ENCODE results near the gene C2CD2.
"Not testable (repeated sequence)": the region's sequence is repeated elsewhere in the genome, so short reads cannot be mapped to it uniquely, and the experiment has no call there.

The C2CD2 gene

DNA sequence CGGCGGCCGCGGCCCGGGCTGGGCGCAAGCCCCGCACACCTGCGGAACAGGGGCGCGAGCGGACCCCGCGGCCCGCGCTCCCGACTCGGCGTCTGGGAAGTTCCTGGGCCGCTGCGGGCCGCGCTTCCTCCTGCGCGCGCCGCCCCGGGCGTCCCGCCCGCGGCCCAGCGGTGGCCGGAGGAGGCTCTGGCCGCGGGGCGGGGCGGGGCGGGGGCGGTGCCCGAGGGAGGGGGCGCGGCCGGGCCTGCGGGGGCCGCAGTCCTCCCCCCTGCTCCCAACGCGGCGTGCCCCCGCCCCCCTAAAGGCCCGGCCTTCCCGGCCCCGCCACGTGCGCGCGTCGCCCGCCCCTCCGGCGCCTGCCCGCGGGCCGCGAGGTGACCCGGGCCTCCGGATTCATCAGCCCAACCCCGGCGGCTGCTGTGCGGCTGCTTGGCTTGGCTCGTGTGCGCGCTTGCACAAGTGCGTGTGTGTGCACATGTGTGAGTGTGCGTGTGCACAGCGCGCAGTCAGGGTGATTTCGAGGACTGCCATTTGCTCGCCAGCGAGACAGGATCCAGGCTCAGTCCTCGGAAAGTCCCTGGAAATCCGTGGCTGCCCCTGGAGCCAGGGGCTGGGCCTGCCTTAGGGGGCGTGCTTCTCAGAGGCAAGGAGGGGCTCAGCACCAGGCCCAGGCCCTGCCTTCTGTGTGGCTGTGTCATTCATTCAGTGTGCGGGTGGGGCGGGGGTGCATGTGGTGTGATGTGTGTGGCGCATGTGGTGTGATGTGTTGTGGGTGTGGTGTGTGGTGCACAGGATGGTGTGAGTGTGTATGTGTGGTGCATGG lies at the start of gene C2CD2:
C2CD2 (minus strand) TSS at position 188 of the 823 bp plus-strand sequence. CDS start 370 bp downstream, outside the sequence.
- peak; percentile 62 for DNase-seq (ENCODE audit: low spot score)

DNA sequence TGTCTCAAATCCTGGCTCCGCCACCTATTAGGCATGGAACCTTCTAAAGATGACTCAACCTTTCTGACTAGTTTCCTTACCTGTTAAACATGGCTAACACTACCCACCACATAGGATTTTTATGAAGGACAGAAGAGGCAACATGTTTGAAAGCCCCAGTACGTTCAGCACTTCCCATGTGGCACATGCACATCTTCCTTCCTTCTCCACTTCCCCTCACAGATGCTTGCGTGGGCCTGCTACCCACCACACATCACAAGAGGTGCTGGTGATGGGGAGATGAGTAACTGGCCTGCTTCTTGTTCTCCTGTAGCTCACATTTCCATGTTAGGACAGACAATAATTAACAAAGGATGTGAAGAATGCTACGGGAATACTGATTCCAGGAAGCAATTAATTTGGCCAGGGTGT lies 49.2 kb upstream of the C2CD2 start:
- peak; percentile 65 for DNase-seq (ENCODE audit: low spot score)

DNA sequence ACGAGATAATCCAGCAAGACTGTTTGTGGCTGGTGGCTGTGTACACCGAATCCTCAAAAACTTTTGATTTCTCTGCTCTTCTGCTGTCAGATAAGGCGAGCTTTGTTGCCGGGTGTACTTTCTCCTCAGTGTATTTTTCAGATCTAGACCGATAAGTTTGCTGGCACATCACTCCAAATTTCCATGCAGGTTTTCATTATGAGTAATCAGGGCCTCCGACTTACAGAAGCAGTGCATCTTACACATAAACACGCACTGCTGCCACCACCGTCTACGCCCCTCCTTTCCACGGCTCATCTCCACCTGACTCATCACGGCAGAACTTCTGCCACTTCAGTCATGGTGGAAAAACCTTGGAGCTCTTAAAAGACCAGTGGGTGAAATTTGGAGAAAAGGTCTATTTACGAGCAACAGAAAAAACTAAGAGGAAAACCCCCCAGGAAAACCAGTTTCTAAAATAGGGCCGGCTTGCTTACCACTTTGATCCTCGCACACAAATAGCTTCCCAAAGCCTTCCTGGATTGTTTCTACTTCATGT lies 48.7 kb upstream of the C2CD2 start:
- DNase-seq (ENCODE audit: low spot score), result peak; percentile 53

GRCh38 chr21:42001781-42002180 lies 48.0 kb upstream of the C2CD2 start:
- no peak for DNase-seq (ENCODE audit: low spot score)

GRCh38 chr21:42000908-42001307 lies 47.1 kb upstream of the C2CD2 start:
- no peak for DNase-seq (ENCODE audit: low spot score)

DNA sequence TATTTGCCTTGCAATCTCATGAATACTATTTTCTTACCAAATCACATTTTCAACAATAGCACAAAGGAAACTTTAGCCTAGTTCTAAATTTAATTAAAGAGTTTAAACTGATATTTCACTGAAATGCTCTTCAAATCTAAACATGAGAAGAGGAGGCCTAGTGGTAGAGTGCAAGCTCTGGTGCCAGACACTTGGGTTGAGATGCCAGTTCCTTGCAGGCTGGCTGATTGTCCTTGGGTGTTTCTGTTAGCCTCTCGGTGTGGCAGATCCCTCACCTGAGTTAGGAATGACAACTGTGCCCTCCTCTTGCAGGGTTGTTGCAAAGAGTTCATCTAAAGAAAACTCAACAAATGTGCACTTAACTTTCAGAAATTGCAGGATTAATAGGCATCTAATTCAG lies 43.8 kb upstream of the C2CD2 start:
- DNase-seq (ENCODE audit: low spot score), result no peak

DNA sequence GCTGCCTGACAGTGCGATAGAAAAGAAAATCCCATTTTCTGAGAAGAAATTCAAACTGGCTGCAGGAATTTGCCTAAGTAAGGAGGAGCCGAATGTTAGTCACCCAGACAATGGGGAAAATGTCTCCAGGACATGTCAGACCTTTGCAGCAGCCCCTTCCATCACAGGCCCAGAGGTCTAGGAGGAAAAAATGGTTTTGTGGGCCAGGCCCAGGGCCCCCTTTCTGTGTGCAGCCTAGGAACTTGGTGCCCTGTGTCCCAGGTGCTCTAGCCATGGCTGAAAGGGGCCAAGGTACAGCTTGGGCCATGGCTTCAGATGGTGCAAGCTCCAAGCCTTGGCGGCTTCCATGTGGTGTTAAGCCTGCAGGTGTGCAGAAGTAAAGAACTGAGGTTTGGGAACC lies 41.8 kb upstream of the C2CD2 start:
- no peak for DNase-seq (ENCODE audit: low spot score)

DNA sequence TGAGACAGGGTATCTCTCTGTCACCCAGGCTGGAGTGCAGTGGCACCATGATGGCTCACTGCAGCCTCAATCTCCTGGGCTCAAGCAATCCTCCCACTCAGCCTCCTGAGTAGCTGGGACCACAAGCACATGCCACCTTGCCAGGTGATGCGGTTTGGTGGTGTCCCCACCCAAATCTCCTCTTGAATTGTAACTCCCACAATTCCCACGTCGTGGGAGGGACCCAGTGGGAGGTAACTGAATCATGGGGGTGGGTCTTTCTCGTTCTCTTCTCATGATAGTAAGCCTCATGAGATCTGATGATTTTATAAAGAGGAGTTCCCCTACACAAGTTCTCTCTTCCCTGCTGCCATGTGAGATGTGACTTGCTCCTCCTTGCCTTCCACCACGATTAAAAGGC lies 40.8 kb upstream of the C2CD2 start:
- DNase-seq (ENCODE audit: low spot score), result not testable (repeated sequence)

DNA sequence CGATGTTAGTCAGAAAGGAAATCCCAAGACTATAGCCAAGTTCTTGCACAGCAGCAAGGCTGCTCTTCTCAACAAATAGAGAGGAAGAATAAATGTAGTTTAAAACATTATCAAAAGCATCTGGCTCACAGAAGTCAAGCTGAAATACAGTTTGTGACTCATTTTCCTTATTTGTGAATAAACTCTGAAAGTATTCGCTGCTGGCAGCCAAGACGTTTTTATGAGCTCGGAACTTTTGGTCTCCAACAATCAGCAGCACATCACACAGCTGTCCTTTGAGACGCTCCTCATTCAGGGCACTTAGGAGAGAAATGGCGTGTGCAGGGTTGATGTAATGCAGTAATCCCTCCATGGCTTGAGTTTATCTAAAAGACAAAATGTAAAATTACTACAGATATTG lies 39.9 kb upstream of the C2CD2 start:
- no peak for DNase-seq (ENCODE audit: low spot score)

DNA sequence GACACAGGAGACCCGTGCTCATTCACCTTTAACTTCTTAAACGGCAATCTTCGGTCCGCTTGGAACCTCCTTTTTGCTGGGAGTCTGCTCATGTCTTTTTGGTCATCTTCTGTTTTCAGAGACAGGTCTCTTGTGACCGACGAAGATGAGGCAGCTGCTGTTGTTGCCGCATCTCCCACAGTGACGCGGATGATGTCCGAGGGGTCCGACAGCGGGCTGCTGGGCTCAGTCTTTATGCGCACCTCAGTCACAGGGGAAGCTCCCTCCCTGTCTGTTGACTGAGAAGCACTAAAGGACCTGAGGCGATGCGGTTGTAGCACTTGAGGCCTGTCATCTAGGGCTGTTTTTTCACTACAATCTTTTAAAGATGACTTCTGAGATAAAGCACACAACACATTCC lies 38.8 kb upstream of the C2CD2 start:
- DNase-seq (ENCODE audit: low spot score), result no peak

- no peak for DNase-seq (ENCODE audit: low spot score)
These were observed 37.8 kb upstream of the C2CD2 start for GRCh38 chr21:41991659-41992058.

GRCh38 chr21:41989698-41990097 lies 35.9 kb upstream of the C2CD2 start:
- DNase-seq (ENCODE audit: low spot score), result no peak

GRCh38 chr21:41987310-41987709 lies 33.5 kb upstream of the C2CD2 start:
- DNase-seq (ENCODE audit: low spot score), result no peak

DNA sequence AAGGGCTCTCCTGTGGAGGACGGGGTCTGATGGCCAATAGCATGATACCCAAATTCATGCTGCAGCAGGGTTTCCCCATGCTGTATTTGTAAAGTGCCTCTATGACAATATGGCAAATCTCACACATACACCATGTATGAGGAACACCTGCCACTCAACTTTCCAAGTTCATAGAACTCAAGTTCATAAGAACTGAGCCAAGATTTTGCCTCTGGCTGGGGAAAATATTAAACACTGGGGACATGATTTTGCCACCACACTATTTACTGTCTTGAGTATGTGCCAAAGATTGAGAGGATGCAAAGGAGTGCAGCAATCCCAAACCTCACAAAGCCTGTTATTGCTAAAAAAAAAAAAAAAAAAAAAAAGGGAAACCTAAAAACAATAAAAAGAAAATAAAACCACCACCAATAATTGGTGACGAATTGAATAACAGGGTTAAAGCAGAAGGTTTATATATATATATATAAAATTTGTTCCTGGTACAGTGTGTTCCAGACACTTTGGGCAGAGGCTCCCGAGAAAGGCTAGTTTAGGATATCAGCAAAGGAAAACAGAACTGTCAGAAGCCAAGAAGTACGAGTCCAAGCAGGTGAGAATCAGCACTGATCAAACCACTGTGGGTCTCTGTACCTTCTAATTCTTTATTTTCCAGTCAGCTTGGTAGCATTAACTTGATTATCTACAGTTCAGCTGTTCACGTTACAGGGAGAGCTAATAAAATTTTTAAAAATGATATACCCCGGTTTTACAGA lies 32.0 kb upstream of the C2CD2 start:
- no peak for DNase-seq (ENCODE audit: low spot score)

GRCh38 chr21:41983229-41983628 lies 29.4 kb upstream of the C2CD2 start:
- DNase-seq (ENCODE audit: low spot score), result no peak

DNA sequence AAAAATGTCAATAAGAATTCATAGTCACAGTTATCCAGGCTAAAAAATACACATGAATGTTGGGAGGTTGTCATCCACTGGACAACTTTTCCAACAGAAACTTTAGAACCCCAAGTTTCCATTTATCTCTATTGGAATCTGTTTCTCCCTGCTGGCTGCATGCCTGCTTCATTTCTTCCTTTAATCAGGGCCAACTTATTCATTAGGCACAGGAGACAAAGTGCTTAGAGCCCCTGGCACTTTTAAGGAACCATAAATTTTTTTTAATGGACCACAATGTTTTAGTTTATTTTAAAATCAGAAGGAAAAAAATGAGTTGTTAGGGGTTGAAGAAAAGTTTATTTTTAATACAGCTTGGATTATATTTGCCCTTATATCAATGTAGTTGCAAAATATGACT lies 26.7 kb upstream of the C2CD2 start:
- DNase-seq (ENCODE audit: low spot score), result no peak

DNA sequence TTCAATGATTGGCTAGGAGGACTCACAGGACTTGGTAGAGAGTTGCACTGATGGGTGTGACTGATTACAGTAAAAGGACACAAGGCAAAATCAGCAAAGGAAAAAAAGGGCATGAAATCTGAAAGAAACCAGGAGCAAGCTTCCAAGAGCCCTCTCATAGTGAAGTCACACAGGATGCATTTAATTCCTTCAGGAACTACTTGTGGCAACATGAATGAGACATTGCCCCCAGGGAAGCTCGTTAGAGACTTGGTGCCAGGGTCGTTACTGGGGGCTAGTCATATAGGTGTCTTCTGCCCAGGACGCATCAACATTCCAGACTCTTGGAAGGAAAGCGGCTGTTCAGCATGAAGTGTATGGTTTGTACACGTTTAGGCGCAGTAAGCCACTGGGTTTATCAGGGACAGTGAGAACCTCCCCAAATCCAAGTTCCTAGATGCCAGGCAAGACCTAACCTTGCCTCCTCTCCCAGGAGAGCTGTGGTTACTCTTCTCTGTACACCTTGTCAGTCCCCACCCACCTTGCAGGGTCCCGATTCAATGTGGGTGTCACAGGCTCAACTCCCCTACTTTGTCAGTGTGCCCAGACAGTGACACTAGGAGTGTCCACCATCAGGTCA lies 26.0 kb upstream of the C2CD2 start:
- no peak for DNase-seq (ENCODE audit: low spot score)

DNA sequence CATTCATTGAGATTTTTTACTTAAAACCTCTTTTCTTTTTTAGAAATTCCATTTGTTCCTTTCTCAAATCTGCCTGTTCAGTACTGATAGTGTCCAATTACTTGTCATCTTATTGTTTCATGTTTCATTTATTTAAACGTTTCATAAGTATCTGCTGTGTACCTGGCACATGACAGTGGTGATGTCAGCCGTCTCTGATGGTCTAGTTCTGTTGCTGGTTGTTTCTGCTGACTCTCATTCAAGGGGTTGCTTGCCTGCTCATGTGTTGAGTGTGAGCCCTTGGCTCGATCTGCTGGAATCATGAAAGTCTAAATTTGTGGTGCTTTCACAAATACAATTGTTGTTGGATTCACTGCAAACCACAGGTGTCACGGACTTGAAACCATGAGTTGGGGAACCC lies 25.5 kb upstream of the C2CD2 start:
- DNase-seq (ENCODE audit: low spot score), result no peak

GRCh38 chr21:41977034-41977950 lies 23.5 kb upstream of the C2CD2 start:
- no peak for DNase-seq (ENCODE audit: low spot score)

DNA sequence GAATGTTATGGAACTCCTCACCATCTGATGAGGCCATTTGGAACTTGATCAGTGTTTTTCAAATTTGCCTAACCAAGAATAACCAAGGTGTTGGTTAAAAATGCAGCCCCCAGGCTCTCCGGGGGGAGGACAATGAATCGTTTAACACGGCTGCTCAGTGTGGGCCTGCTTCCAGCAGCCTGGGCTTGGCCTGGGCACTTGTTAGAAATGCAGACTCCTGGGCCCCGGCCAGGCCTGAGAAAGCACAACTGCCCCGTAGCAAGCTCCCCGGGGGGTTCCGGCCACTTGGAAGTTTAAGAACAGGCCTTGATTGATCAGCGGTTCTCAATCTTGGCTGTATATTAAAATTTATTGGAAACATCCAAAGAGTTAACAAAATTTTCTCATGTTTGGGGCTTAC lies 22.8 kb upstream of the C2CD2 start:
- DNase-seq (ENCODE audit: low spot score), result no peak

- no peak for DNase-seq (ENCODE audit: low spot score)
These were observed 21.8 kb upstream of the C2CD2 start for GRCh38 chr21:41975391-41976272.
